ENCODE data around the gene SMO.

Gene SMO

GRCh38 chr7:129188372-129188891 is at the start of gene SMO:
TSS of gene SMO (plus strand) at chr7:129188633. CDS start at chr7:129189152, 519 bp downstream.
- DNase-seq (ENCODE audit: low read depth in 2 of 2) = no peak

GRCh38 chr7:129143724-129144094 is 44.7 kb upstream of the SMO start:
- DNase-seq (ENCODE audit: low read depth in 2 of 2) = no peak

GRCh38 chr7:129144095-129144833 is 44.2 kb upstream of the SMO start, which contains the start of gene TSPAN33:
TSS of gene TSPAN33 (plus strand) at chr7:129144707. CDS start at chr7:129144981, 274 bp downstream.
- peak; percentile 27 to 50 for DNase-seq (ENCODE audit: low read depth in 2 of 2)

- no peak for DNase-seq (ENCODE audit: low read depth in 2 of 2)
Observed at GRCh38 chr7:129144834-129145668, 43.4 kb upstream of the SMO start.

GRCh38 chr7:129146237-129146979 is 42.0 kb upstream of the SMO start:
- no peak for DNase-seq (ENCODE audit: low read depth in 2 of 2)

GRCh38 chr7:129147731-129148130 is 40.7 kb upstream of the SMO start:
- DNase-seq (ENCODE audit: low read depth in 2 of 2) = no peak

GRCh38 chr7:129149511-129149910 is 38.9 kb upstream of the SMO start:
- no peak for DNase-seq (ENCODE audit: low read depth in 2 of 2)

GRCh38 chr7:129150199-129150996 is 38.0 kb upstream of the SMO start:
- no peak for DNase-seq (ENCODE audit: low read depth in 2 of 2)

GRCh38 chr7:129157651-129158050 is 30.8 kb upstream of the SMO start:
- no peak for DNase-seq (ENCODE audit: low read depth in 2 of 2)

- no peak for DNase-seq (ENCODE audit: low read depth in 2 of 2)
Observed at GRCh38 chr7:129159539-129159938, 28.9 kb upstream of the SMO start.

GRCh38 chr7:129160161-129160905 is 28.1 kb upstream of the SMO start:
- DNase-seq (ENCODE audit: low read depth in 2 of 2) = no peak

GRCh38 chr7:129161524-129162225 is 26.8 kb upstream of the SMO start:
- DNase-seq (ENCODE audit: low read depth in 2 of 2) = no peak

- no peak for DNase-seq (ENCODE audit: low read depth in 2 of 2)
Observed at GRCh38 chr7:129162732-129163131, 25.7 kb upstream of the SMO start.

- no peak for DNase-seq (ENCODE audit: low read depth in 2 of 2)
Observed at GRCh38 chr7:129163875-129164544, 24.4 kb upstream of the SMO start.

GRCh38 chr7:129166745-129167144 is 21.7 kb upstream of the SMO start:
- no peak for DNase-seq (ENCODE audit: low read depth in 2 of 2)

GRCh38 chr7:129167817-129168216 is 20.6 kb upstream of the SMO start:
- no peak for DNase-seq (ENCODE audit: low read depth in 2 of 2)

GRCh38 chr7:129168231-129169021 is 20.0 kb upstream of the SMO start:
- no peak for DNase-seq (ENCODE audit: low read depth in 2 of 2)

- DNase-seq (ENCODE audit: low read depth in 2 of 2) = peak in 1 of 2 donors; percentile 16
Observed at GRCh38 chr7:129169171-129169671, 19.2 kb upstream of the SMO start.
